OCI-LY7 (cell line): ENCODE data around the gene VPS35L.

Experiments used
- CTCF ChIP-seq: fragments of 200-600 bp; sonication (generic); conservative IDR thresholded peaks from 2 replicates; pipeline ENCODE4 v1.5.1; 2014; ENCODE audit warnings: mild to moderate bottlenecking, antibody characterized with exemption, low read length, moderate library complexity, mixed read lengths
- EZH2phosphoT487 ChIP-seq: fragments of 200-600 bp; sonication (generic); IDR thresholded peaks from 2 replicates; pipeline ENCODE4 v1.6.1; 2018; ENCODE audit warnings: low read depth, borderline replicate concordance, mild to moderate bottlenecking, mixed run types, antibody characterized with exemption, low read length, moderate library complexity, mixed read lengths

DNA sequence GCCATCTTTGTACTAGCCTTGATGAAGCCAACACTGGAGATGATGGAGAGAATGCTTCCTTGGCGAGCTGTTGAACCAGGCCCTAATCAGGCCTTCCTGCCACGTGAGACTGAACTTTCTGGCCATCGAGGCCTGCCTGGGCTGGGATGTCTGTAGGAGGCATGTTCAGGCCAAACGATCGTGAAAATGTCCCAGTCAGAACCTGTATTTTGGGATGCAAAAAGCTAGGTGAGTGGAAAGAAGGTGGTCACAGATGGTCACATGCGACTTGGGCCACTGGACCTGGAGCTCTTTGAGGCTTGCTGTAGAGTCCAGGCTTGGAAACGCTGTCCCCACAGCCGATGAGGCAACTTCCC lies 149.6 kb downstream of the VPS35L start:
- no peak for TF ChIP-seq CTCF
- no peak for TF ChIP-seq EZH2phosphoT487
